Ovary (tissue), 9 donors: ENCODE measurements around the gene ROR2. TPM values are rescaled to one million over a fixed set of nuclear protein-coding genes. Genes with fewer than 3 reads are reported as not detected.
A peak's percentile ranks its signal among the peaks of the same experiment; 100 is the strongest.

ENCODE experiments used
- DNase-seq, 5 donors: peaks; one replicate each; pipeline ENCODE4 v3.0.0-alpha.2; 2019 to 2020
- H3K27ac ChIP-seq, 2 donors: fragments of 200-600 bp; one replicate each; pipeline versions ENCODE4 v1.5.1 to v1.8.0; 2019 to 2022
- H3K27me3 ChIP-seq: fragments of 200-600 bp; one replicate; pipeline ENCODE4 v1.8.0; 2022
- H3K36me3 ChIP-seq: fragments of 200-600 bp; sonication (generic); one replicate; pipeline ENCODE4 v1.5.1; 2019
- H3K4me1 ChIP-seq: one replicate; pipeline ENCODE4 v1.8.1; 2013; ENCODE audit warnings: mild to moderate bottlenecking, moderate library complexity; ENCODE audit not compliant: insufficient read depth
- H3K4me3 ChIP-seq: fragments of 200-600 bp; sonication (generic); one replicate; pipeline ENCODE4 v1.5.1; 2017
- H3K9me3 ChIP-seq, 2 donors: fragments of 200-600 bp in 1 of 2; sonication (generic) in 1 of 2; one replicate each; pipeline versions ENCODE4 v1.5.1 to v1.8.1; 2013 to 2019; ENCODE audit warnings: mild to moderate bottlenecking in 1 of 2, moderate library complexity in 1 of 2
- EP300 ChIP-seq: sonication (generic); formaldehyde crosslinking; IDR thresholded peaks from one replicate; pipeline ENCODE4 v1.6.1; 2017; ENCODE audit warnings: antibody characterized with exemption
- POLR2A ChIP-seq: fragments of 450-650 bp; IDR thresholded peaks from one replicate; pipeline ENCODE4 v1.6.1; 2017; ENCODE audit warnings: antibody characterized with exemption, mild to moderate bottlenecking, moderate library complexity
- WGBS, 3 donors: extraction: QIAGEN DNeasy Blood & Tissue Kit in 1 of 3; methylation state at CpG; one replicate each; pipeline versions ENCODE4 v1.1.5 to v1.1.7; 2013 to 2017; 5-methylcytosine and 5-hydroxymethylcytosine counted together
- intact Hi-C, 4 donors: fragments of 100-400 bp; cut with DNase I; formaldehyde crosslinking; loops; one replicate each; pipeline versions ENCODE4 v1.11.0 to v1.15.1; 2022 to 2023
- polyA plus RNA-seq, 2 donors: library from polyadenylated mRNA; stranded (reverse); fragments of 200-250 nt in 1 of 2; fragments of 350-450 nt in 1 of 2; fragmentation: Illumina TruSeq in 1 of 2; extraction: RNeasy Lipid Tissue Mini Kit (QIAGEN cat#74804) in 1 of 2; gene quantifications; one replicate each; pipeline ENCODE4 v1.2.3, GENCODE V29; 2013 to 2014
- total RNA-seq, 7 donors: library from RNA; depleted of rRNA in 2 of 7; stranded (reverse); fragments of >200 nt in 2 of 7; fragmentation: NEBNext Ultra II Directional in 3 of 7; extraction: Animal tissue kit (Norgen Biotek cat#: 25700) in 3 of 7; gene quantifications; one replicate each; pipeline versions ENCODE4 v1.1.0 to v1.2.4, GENCODE V29; 2016 to 2023
- TF ChIP-seq, protein P1 (sequence below), 3 donors: fragments of 450-650 bp in 2 of 3; fragments of 200-600 bp in 1 of 3; IDR thresholded peaks; one replicate each; pipeline versions ENCODE4 v1.5.1 to v1.8.0; 2016 to 2022; ENCODE audit warnings: antibody characterized with exemption in 3 of 3, mild to moderate bottlenecking in 1 of 3
- donor health status: DM: no; HTN: no; CAD: no; lungs with moderate emphysema.
- donor health status: DM: no; HTN: no; CAD: no.
- donor health status: Bipolar disorder and iron deficiency.
- donor health status: DM: yes; HTN: yes; CAD: no.
- donor health status: DM: no; HTN: no; CAD: no.
- donor health status: DM: yes; HTN: yes; CAD: no.

Gene ROR2
- total and polyA plus RNA-seq, 9 donors: 11.4 to 35.5 (median 27.7) TPM

DNA sequence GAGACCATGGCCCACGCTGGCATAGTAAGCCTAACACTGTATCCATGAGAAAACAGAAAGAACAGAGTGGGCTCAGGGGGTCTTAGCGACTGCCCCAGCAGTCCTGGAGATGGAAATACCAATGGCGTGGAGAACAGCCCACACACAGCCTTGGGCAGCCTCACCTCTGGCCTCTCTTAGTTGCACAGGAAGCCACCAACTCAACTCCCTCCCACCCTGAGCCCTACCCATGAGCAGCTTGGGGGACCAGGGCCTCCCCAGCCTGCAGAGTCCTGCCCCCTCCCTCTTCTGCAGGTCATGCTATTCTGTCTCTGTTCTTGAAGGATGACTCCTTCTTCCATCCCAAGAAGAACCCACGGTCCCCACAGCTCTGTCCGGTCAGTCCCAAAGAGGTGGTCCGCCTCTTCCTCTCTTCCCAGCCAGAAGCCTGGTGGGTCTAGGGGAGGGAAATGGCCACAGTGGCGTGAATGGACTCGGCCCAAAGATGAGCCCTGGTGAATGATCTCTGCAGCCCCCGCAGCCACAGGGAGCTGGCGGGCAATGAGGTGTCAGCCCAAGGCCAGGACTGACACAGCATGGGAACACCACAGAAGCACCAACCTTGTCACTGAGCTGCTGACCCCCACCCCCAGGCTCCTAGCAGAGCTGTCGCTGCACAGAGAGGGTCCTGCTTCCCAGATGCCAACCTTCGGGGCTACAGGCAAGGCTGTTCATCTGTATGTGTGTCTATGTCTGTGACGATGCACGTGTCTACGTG, 131.2 kb downstream of the ROR2 start:
- intact Hi-C loops: no loop called here
- 92 to 94% (median 93%) methylated on average over 15 of the region's 15 CpGs for WGBS, 3 donors
- TF ChIP-seq EP300 (no peak), POLR2A (no peak)
- TF ChIP-seq, protein P1, sequence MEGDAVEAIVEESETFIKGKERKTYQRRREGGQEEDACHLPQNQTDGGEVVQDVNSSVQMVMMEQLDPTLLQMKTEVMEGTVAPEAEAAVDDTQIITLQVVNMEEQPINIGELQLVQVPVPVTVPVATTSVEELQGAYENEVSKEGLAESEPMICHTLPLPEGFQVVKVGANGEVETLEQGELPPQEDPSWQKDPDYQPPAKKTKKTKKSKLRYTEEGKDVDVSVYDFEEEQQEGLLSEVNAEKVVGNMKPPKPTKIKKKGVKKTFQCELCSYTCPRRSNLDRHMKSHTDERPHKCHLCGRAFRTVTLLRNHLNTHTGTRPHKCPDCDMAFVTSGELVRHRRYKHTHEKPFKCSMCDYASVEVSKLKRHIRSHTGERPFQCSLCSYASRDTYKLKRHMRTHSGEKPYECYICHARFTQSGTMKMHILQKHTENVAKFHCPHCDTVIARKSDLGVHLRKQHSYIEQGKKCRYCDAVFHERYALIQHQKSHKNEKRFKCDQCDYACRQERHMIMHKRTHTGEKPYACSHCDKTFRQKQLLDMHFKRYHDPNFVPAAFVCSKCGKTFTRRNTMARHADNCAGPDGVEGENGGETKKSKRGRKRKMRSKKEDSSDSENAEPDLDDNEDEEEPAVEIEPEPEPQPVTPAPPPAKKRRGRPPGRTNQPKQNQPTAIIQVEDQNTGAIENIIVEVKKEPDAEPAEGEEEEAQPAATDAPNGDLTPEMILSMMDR (IDR thresholded peaks at IDR 0.05): no peak
- H3K27me3 ChIP-seq: no peaks in the 10 kb centered on the region
- DNase-seq: peak in 1 of 5 donors; percentile 30
- peak overlapping the region in 1 of 2 donors; percentile 75 for H3K27ac ChIP-seq
- H3K4me1 ChIP-seq: peaks cover 18% of the 10 kb centered on the region
- H3K4me3 ChIP-seq: no peak overlapping the region
- no peaks in the 10 kb centered on the region for H3K9me3 ChIP-seq
- H3K36me3 ChIP-seq: no peaks in the 10 kb centered on the region

DNA sequence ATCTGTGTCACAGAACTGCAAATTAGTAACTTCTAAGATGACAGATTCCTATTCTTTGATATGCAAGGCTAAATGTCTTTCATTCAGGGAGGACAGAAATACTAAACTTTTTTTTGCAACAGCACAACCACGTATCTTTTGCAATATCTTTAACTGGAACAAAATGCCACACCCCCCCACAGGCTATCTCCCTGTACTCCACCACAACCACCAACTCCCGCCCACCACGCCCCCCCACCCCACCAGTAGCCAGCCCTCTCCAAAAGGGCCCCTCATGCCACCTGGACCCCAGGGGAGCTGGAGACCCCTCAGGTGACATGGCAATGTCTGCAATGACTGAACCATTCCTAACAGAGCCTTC, 131.8 kb downstream of the ROR2 start:
- intact Hi-C loops: no loop called here
- Histone ChIP-seq H3K27me3 (no peaks in the 10 kb centered on the region), H3K36me3 (no peaks in the 10 kb centered on the region), H3K4me1 (peaks cover 17% of the 10 kb centered on the region), H3K9me3 (no peaks in the 10 kb centered on the region), H3K4me3 (no peak overlapping the region), H3K27ac (peak overlapping the region in 1 of 2 donors; percentile 75)
- WGBS, 3 donors: 16 to 36% (median 29%) methylated on average over 3 of the region's 3 CpGs
- peak in 1 of 5 donors; percentile 23 for DNase-seq
- TF ChIP-seq POLR2A (no peak), EP300 (no peak)
- TF ChIP-seq, protein P1 (IDR thresholded peaks at IDR 0.05): no peak

DNA sequence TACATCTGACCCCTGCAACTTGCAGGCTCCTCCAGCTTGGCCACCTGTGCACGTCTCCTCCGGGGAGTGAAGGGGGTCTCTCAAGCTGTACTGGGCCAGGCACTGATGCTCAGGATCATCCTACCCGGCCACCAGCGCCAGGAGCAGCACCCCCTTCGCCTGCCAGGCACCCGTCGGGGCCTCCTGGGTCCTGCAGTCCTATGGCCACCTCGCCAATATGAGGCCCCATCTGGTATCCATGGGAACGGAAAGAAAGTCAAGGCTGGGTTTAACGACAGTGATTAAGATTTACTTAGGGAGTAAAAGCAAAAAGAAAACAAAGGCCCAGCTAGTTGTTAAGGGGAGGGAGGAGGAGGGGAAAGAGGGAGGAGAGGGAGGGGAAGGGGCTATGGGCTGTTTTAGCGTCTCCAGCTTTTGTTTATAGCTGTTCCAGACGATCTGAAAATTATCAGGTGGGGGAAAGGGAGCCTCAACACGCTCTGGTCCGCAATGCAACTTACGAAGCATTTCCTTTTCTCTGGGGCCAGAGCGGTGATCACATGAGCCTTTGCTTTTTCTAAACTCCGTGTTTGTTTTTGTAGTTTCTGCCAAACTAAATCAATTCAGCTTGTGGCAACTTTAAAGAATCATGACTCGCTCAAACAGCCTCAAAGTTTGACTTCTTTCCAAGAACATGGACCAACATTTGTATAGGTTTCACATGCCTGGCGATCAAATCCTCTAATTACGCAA, 132.4 kb downstream of the ROR2 start:
- no peaks in the 10 kb centered on the region for H3K9me3 ChIP-seq
- intact Hi-C loops: no loop called here
- H3K27me3 ChIP-seq: no peaks in the 10 kb centered on the region
- no peak overlapping the region for H3K4me3 ChIP-seq
- DNase-seq: peak; percentile 52 to 63 (median 57)
- peak overlapping the region; percentile 24 to 75 for H3K27ac ChIP-seq
- no peak for TF ChIP-seq POLR2A
- no peak for TF ChIP-seq EP300
- TF ChIP-seq, protein P1 (IDR thresholded peaks at IDR 0.05): no peak
- 7 to 15% (median 7%) methylated on average over 20 of the region's 20 CpGs for WGBS, 3 donors
- H3K36me3 ChIP-seq: no peaks in the 10 kb centered on the region
- H3K4me1 ChIP-seq: peaks cover 17% of the 10 kb centered on the region

DNA sequence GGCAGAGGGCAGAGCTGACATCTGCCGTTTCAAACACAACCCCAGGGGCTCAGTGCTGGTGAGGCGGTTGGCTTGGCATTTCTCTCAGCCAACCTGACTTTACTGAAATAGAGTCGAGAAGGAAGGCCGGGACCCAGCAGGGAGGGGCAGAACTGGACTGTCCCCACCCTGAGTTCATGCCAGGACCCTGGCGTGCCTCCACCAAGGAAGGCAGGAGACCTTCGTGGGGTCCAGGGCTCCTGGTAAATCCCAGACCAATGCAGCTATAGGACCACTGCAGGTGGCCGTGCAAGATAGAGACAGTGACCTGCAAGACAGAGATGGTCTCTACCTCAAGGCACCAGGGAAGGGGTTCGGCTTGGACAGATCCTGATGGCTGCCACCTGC, 132.9 kb downstream of the ROR2 start:
- H3K36me3 ChIP-seq: no peaks in the 10 kb centered on the region
- no peaks in the 10 kb centered on the region for H3K9me3 ChIP-seq
- peak overlapping the region; percentile 24 to 75 for H3K27ac ChIP-seq
- intact Hi-C loops: no loop called here
- no peak for TF ChIP-seq POLR2A
- TF ChIP-seq, protein P1 (IDR thresholded peaks at IDR 0.05): no peak
- TF ChIP-seq EP300: no peak
- H3K4me1 ChIP-seq: peaks cover 17% of the 10 kb centered on the region
- DNase-seq: peak in 2 of 5 donors; percentile 53 to 55
- H3K27me3 ChIP-seq: no peaks in the 10 kb centered on the region
- H3K4me3 ChIP-seq: no peak overlapping the region
- 55 to 71% (median 58%) methylated on average over 8 of the region's 8 CpGs for WGBS, 3 donors
